ENCODE data around the gene FLNB. TPM values are rescaled to one million over a fixed set of nuclear protein-coding genes. Genes with fewer than 3 reads are reported as not detected.
"Not testable (repeated sequence)": the region's sequence is repeated elsewhere in the genome, so short reads cannot be mapped to it uniquely, and the experiment has no call there.

Gene FLNB
- total RNA-seq, 1 donor from 2014 or later, result 782 TPM

- DNase-seq (ENCODE audit: extremely low read depth, low read depth, low spot score), result peak; percentile 91
Measured at GRCh38 chr3:58049143-58049785, 41.0 kb downstream of the FLNB start.

- no peak for DNase-seq (ENCODE audit: extremely low read depth, low read depth, low spot score)
Measured at GRCh38 chr3:58051196-58051595, 43.0 kb downstream of the FLNB start.

- DNase-seq (ENCODE audit: extremely low read depth, low read depth, low spot score), result not testable (repeated sequence)
Measured at GRCh38 chr3:58051658-58052261, 43.5 kb downstream of the FLNB start.

GRCh38 chr3:58052373-58053273 is 44.4 kb downstream of the FLNB start:
- peak; percentile 83 for DNase-seq (ENCODE audit: extremely low read depth, low read depth, low spot score)

GRCh38 chr3:58054652-58055051 is 46.4 kb downstream of the FLNB start:
- no peak for DNase-seq (ENCODE audit: extremely low read depth, low read depth, low spot score)

GRCh38 chr3:58055314-58055713 is 47.1 kb downstream of the FLNB start:
- DNase-seq (ENCODE audit: extremely low read depth, low read depth, low spot score), result no peak

- DNase-seq (ENCODE audit: extremely low read depth, low read depth, low spot score), result not testable (repeated sequence)
Measured at GRCh38 chr3:58055891-58056290, 47.7 kb downstream of the FLNB start.

GRCh38 chr3:58058361-58059263 is 50.4 kb downstream of the FLNB start:
- DNase-seq (ENCODE audit: extremely low read depth, low read depth, low spot score), result no peak

- DNase-seq (ENCODE audit: extremely low read depth, low read depth, low spot score), result no peak
Measured at GRCh38 chr3:58059349-58060321, 51.4 kb downstream of the FLNB start.

- DNase-seq (ENCODE audit: extremely low read depth, low read depth, low spot score), result no peak
Measured at GRCh38 chr3:58062472-58062871, 54.2 kb downstream of the FLNB start.

- no peak for DNase-seq (ENCODE audit: extremely low read depth, low read depth, low spot score)
Measured at GRCh38 chr3:58063022-58063815, 55.0 kb downstream of the FLNB start.

GRCh38 chr3:58064923-58065638 is 56.9 kb downstream of the FLNB start:
- DNase-seq (ENCODE audit: extremely low read depth, low read depth, low spot score), result no peak

- DNase-seq (ENCODE audit: extremely low read depth, low read depth, low spot score), result no peak
Measured at GRCh38 chr3:58065700-58066167, 57.5 kb downstream of the FLNB start.

- DNase-seq (ENCODE audit: extremely low read depth, low read depth, low spot score), result no peak
Measured at GRCh38 chr3:58066842-58067241, 58.6 kb downstream of the FLNB start.

GRCh38 chr3:58068122-58068809 is 60.0 kb downstream of the FLNB start:
- no peak for DNase-seq (ENCODE audit: extremely low read depth, low read depth, low spot score)

GRCh38 chr3:58071480-58071971 is 63.3 kb downstream of the FLNB start:
- no peak for DNase-seq (ENCODE audit: extremely low read depth, low read depth, low spot score)

Data from glomerular endothelial cell (primary cell).